GM12892 (cell line): Measurements from ENCODE around the gene MACROD1.

ENCODE experiments used
- DNase-seq: peaks from one replicate; pipeline ENCODE4 v3.0.0; 2011; ENCODE audit not compliant: insufficient read length
- FAIRE-seq: peaks from 2 replicates; lab custom pipeline; 2011; peaks lifted over from hg19 to GRCh38; lab: Jason Lieb, UNC
- POLR2A ChIP-seq: IDR thresholded peaks from 2 replicates; pipeline ENCODE4 v1.6.1; 2011; ENCODE audit warnings: low read depth, low read length, control low read depth
- POLR2AphosphoS5 ChIP-seq: IDR thresholded peaks from 2 replicates; pipeline ENCODE4 v1.6.1; 2011; ENCODE audit warnings: low read depth, low read length, control low read depth
- TAF1 ChIP-seq: IDR thresholded peaks from 2 replicates; pipeline ENCODE4 v1.6.1; 2011; ENCODE audit warnings: low read depth, mild to moderate bottlenecking, control low read depth, low read length, borderline replicate concordance

The MACROD1 gene

DNA sequence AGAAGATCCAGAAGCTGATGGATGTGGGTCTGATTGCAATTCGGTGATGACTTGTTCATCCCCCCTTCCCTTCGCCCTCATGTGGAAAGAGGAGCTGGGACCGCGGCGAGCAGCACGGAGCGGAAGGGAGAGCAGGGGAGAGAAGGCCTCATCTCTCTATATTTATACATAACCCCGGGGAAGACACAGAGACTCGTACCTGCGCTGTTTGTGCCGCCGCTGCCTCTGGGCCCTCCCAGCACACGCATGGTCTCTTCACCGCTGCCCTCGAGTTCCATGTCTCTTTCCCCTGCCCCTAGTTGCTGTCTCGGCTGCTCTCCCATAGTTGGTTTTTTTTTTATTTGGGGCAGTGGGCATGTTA is 38.1 kb upstream of the MACROD1 start:
- DNase-seq: no peak
- no peak for TF ChIP-seq POLR2AphosphoS5
- TF ChIP-seq TAF1: no peak
- TF ChIP-seq POLR2A: no peak
- no peak for FAIRE-seq

DNA sequence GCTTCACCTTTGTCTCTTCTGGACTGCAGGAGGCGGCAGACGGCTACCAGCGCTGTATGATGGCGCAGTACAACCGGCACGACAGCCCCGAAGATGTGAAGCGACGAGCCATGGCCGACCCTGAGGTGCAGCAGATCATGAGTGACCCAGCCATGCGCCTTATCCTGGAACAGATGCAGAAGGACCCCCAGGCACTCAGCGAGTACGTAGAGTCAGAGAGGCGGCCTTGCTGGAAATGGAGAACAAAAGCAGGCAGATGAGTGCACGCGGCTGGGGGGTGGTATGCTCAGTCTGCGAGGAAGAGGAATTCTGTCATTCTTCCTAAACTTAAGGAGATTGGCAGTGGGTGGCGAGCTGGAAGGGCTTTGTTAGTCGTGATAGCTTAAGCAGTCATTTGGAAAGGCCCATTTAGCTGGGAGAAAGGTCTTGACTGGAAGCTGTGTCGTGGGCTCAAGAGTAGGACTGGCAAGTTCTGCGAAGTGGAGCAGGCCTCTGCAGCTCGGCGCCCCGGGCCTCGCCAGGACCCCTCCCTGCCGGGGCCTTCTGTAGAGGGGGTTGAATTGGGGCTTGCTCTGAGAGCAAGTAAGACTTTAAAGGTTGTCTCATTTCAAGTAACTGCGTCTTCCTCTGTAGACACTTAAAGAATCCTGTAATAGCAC is 37.6 kb upstream of the MACROD1 start:
- FAIRE-seq: no peak
- DNase-seq: no peak
- TF ChIP-seq TAF1 (no peak), POLR2AphosphoS5 (no peak), POLR2A (no peak)

DNA sequence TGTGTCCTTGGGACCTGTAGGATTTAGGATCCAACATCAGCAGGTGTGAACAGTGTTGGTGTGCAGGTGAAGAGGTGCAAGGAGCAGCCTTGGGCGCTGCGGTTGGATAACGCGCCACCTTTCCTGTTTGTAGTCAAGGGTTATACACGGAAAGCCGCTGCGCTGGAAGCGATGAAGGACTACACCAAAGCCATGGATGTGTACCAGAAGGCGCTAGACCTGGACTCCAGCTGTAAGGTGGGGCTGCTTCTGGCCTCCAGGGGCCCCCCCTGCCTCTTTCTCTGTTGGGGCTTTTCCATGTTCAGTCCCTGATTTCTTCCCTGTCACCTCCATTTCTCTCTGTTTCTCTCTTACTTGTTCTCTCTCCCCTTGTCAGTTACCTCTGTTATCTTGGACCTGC is 37.1 kb upstream of the MACROD1 start:
- DNase-seq (no peak), FAIRE-seq (no peak)
- no peak for TF ChIP-seq TAF1
- TF ChIP-seq POLR2AphosphoS5: no peak
- no peak for TF ChIP-seq POLR2A

- DNase-seq: no peak
- TF ChIP-seq POLR2A: no peak
- TF ChIP-seq POLR2AphosphoS5: no peak
- TF ChIP-seq TAF1: no peak
- FAIRE-seq: no peak
These were observed 35.6 kb upstream of the MACROD1 start for GRCh38 chr11:64201543-64201942.

GRCh38 chr11:64198511-64198910 is 32.6 kb upstream of the MACROD1 start:
- no peak for TF ChIP-seq POLR2A
- no peak for DNase-seq
- FAIRE-seq: no peak

- DNase-seq (no peak), FAIRE-seq (no peak)
- no peak for TF ChIP-seq POLR2A
- TF ChIP-seq POLR2AphosphoS5: no peak
- TF ChIP-seq TAF1: no peak
These were observed 30.7 kb upstream of the MACROD1 start for GRCh38 chr11:64196626-64197025.

DNA sequence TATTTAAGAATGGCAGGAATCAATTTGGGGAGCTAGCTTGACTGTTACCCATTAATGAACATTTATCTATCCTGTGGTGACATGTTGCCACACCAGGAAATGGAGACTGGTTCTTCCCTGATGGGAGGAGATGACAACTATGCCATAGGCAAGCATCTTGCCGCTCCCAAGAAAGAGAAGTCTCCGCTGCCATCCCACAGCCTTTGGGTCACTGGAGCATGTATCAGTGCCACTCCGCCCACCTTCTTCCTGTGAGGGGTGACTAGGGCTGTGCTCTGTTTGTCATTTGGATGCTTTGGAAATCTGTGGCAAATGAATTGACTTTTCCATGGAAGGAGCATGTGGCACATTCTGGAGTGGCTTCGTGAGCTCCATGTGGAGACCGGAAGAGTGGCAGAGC is 26.5 kb upstream of the MACROD1 start:
- DNase-seq (no peak), FAIRE-seq (no peak)
- no peak for TF ChIP-seq POLR2AphosphoS5
- no peak for TF ChIP-seq TAF1
- TF ChIP-seq POLR2A: no peak

- no peak for FAIRE-seq
- TF ChIP-seq POLR2AphosphoS5 (no peak), POLR2A (no peak), TAF1 (no peak)
- DNase-seq: no peak
These were observed 20.7 kb upstream of the MACROD1 start for GRCh38 chr11:64186492-64187165.

DNA sequence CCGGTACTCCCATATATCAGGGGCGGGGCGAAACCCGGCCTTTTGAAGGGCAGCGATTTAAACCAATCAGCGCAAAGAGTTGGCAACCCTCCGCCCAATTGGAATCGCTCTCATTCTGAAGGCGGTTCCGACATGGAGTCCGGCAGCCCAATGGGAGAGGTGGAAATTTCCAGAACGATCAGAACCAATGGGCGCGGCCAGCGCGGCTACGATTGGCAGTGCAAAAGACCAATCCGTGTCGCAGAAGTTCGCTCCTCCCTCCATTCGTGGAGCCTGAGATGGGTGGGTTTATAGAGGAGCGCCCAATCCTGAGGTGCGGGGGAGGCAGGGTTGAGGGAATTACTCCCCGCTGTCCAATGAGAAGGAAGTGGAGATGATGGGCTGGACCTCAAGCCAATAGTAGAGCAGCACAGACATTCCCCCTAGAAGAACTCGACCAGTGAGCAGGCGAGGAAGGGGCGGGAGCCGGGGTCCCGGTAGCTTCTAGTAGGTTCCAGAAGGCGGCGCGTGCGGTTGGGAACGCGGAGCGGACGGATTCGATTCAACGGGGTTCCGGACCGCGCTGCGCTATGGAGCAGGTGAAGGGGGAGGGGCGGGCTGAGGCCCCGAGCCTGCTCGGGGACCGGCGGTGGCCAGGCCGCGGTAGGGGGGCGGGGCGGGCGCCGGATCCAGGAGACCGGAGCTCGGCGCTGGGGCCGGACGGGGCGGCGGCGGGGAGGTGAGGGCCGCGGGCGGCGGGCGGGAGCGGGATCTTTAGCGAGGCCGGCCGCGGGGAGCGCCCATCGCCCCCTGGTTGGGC is 20.0 kb upstream of the MACROD1 start, which contains the start of gene STIP1:
STIP1 (plus strand) TSS at position 479 of the 799 bp plus-strand sequence; CDS start at position 570, 91 bp downstream.
- peak; percentile 98 for FAIRE-seq
- DNase-seq: peak; percentile 96
- TF ChIP-seq TAF1 (peak; percentile 91), POLR2A (no peak)

DNA sequence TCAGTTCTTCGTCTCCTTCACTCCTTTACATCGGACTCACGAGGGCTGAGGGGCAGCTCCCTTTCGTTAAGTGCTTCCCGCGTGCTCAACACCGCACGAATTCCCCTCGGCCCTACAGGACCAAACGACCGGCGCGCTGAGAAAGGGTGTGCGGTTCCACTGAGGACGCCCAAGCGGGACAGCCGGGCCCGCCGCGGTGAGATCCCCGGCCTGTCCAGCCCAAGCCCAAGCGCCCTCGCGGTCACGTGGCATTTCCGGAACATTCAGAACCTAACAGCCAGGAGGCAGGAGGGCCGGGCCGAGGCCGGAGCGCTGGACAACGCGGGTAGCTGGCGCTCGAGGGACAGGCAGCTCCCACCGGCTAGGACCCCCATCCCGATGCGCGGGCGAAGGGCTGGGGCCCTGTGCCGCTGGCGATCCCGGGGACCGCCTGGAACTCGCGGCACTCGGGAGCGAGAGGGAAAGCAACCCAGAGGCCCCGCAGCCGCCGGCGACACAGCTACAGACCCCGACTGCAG is 19.3 kb upstream of the MACROD1 start:
- TF ChIP-seq TAF1 (peak; percentile 94), POLR2A (peak; percentile 95), POLR2AphosphoS5 (peak; percentile 94)
- peak; percentile 53 for FAIRE-seq
- DNase-seq: peak; percentile 55

DNA sequence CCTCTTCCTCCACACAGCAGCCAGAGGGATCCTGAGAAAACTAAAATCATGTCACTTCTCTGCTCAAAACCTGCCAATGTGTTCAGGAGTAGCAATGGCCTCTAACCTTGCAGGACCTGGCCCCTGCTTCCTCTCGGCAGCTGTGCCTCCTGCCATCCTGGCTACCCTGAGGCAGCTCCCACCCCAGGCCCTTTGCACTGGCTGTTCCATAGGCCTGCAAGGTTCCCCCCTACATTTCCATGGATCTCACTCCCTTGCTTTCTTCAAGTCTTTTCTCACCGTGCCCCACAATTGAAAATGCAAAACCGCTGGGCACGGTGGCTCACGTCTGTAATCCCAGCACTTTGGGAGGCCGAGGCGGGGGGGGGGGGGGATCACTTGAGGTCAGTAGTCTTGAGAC is 18.0 kb upstream of the MACROD1 start:
- TF ChIP-seq POLR2A (no peak), POLR2AphosphoS5 (no peak), TAF1 (no peak)
- FAIRE-seq (no peak), DNase-seq (no peak)
